A549 (cell line): ENCODE data around the gene DYNC2H1. TPM values are rescaled to one million over a fixed set of nuclear protein-coding genes. Genes with fewer than 3 reads are reported as not detected.

Experiments
- ATAC-seq, 2 experiments: fragments of 200-7000 bp in 1 of 2; fragments of >200 bp in 1 of 2; cut with Nextera tagmentation in 1 of 2; cut with Tn5 transposase in 1 of 2; 3 replicates each; pipeline versions ENCODE4 v1.8.0 to v1.9.1; 2018 to 2020; ENCODE audit warnings: mild to moderate bottlenecking in 1 of 2, moderate library complexity in 1 of 2
- CTCF ChIA-PET: fragments of 300-600 bp; sonication (Branson Sonifier 250); formaldehyde crosslinking; extraction: SDS; loops from one replicate; lab custom pipeline; 2021; ENCODE audit warnings: antibody characterized with exemption, inconsistent platforms; lab: Yijun Ruan, JAX
- POLR2A ChIA-PET: fragments of 350-600 bp; formaldehyde crosslinking; extraction: SDS; loops from one replicate; lab custom pipeline; 2021; ENCODE audit warnings: antibody characterized with exemption, inconsistent platforms; lab: Yijun Ruan, JAX
- DNase-seq, 2 experiments: peaks; one replicate each; pipeline versions ENCODE4 v3.0.0 to v3.0.0-alpha.2; 2011 to 2016; ENCODE audit warnings: low read depth in 1 of 2, low spot score in 1 of 2
- FAIRE-seq: peaks from 2 replicates; lab custom pipeline; 2011; peaks lifted over from hg19 to GRCh38; lab: Jason Lieb, UNC
- H3K27ac ChIP-seq, 2 experiments: fragments of >200 bp; sonication (Bioruptor Twin); formaldehyde crosslinking; 3 replicates each; pipeline ENCODE4 v1.5.1; 2016 to 2017
- H3K4me1 ChIP-seq: fragments of >200 bp; sonication (Bioruptor Twin); formaldehyde crosslinking; 3 replicates; pipeline ENCODE4 v1.6.1; 2016
- H3K4me2 ChIP-seq: fragments of >200 bp; sonication (Bioruptor Twin); formaldehyde crosslinking; 3 replicates; pipeline ENCODE4 v1.6.1; 2016
- H3K4me3 ChIP-seq: fragments of >200 bp; sonication (Bioruptor Twin); formaldehyde crosslinking; 3 replicates; pipeline ENCODE4 v1.5.1; 2016
- H3K9me3 ChIP-seq: fragments of >200 bp; sonication (Bioruptor Twin); formaldehyde crosslinking; 3 replicates; pipeline ENCODE4 v1.6.1; 2016
- ATOH8 ChIP-seq: fragments of 250-450 bp; sonication (Bioruptor Pico); IDR thresholded peaks from 2 replicates; pipeline ENCODE4 v1.5.0; 2020; ENCODE audit warnings: low read depth, mild to moderate bottlenecking, moderate library complexity
- CHD4 ChIP-seq: fragments of 200-600 bp; sonication (generic); IDR thresholded peaks from 2 replicates; pipeline ENCODE4 v1.6.1; 2016; ENCODE audit warnings: antibody characterized with exemption, mild to moderate bottlenecking, borderline replicate concordance
- CTCF ChIP-seq: fragments of >200 bp; sonication (Bioruptor Twin); formaldehyde crosslinking; IDR thresholded peaks from 3 replicates; pipeline ENCODE4 v1.5.1; 2016
- E2F6 ChIP-seq: IDR thresholded peaks from 2 replicates; pipeline ENCODE4 v1.6.1; 2012; ENCODE audit warnings: low read depth, borderline replicate concordance
- EHF ChIP-seq: fragments of 250-450 bp; sonication (Bioruptor Pico); IDR thresholded peaks from 2 replicates; pipeline ENCODE4 v1.5.0; 2020; ENCODE audit warnings: mild to moderate bottlenecking
- EHMT2 ChIP-seq: fragments of 200-600 bp; sonication (generic); IDR thresholded peaks from 2 replicates; pipeline ENCODE4 v1.6.1; 2016; ENCODE audit warnings: antibody characterized with exemption, low read depth, mild to moderate bottlenecking, moderate library complexity
- ELK1 ChIP-seq: fragments of 150-350 bp; IDR thresholded peaks from 2 replicates; pipeline ENCODE4 v1.6.1; 2014; ENCODE audit warnings: low read depth, mild to moderate bottlenecking, low read length
- FOSL2 ChIP-seq, 2 experiments: fragments of 450-650 bp in 1 of 2; fragments of >200 bp in 1 of 2; sonication (Bioruptor Twin) in 1 of 2; formaldehyde crosslinking; IDR thresholded peaks; 2 replicates each; pipeline versions ENCODE4 v1.5.0 to v1.6.1; 2016 to 2020; ENCODE audit warnings: mild to moderate bottlenecking in 1 of 2, moderate library complexity in 1 of 2
- FOXS1 ChIP-seq: fragments of 250-450 bp; sonication (Bioruptor Pico); IDR thresholded peaks from 2 replicates; pipeline ENCODE4 v1.5.0; 2020; ENCODE audit warnings: mild to moderate bottlenecking, moderate library complexity
- HES2 ChIP-seq: fragments of >200 bp; sonication (Bioruptor Twin); formaldehyde crosslinking; IDR thresholded peaks from 2 replicates; pipeline ENCODE4 v1.6.1; 2016
- HEYL ChIP-seq: fragments of 250-450 bp; sonication (Bioruptor Pico); IDR thresholded peaks from 2 replicates; pipeline ENCODE4 v1.8.0; 2021; ENCODE audit warnings: mild to moderate bottlenecking, moderate library complexity
- HOXA7 ChIP-seq: fragments of 250-450 bp; sonication (Bioruptor Pico); IDR thresholded peaks from 2 replicates; pipeline ENCODE4 v1.5.0; 2020; ENCODE audit warnings: mild to moderate bottlenecking, moderate library complexity
- HOXB13 ChIP-seq: fragments of 250-450 bp; sonication (Bioruptor Pico); IDR thresholded peaks from 2 replicates; pipeline ENCODE4 v1.5.0; 2020; ENCODE audit warnings: low read depth, mild to moderate bottlenecking, moderate library complexity
- MAX ChIP-seq: IDR thresholded peaks from 2 replicates; pipeline ENCODE4 v1.6.1; 2012
- MAZ ChIP-seq: fragments of 150-350 bp; IDR thresholded peaks from 2 replicates; pipeline ENCODE4 v1.6.1; 2014; ENCODE audit warnings: antibody characterized with exemption, low read depth, low read length, borderline replicate concordance
- PHF8 ChIP-seq: fragments of 200-600 bp; sonication (generic); IDR thresholded peaks from 2 replicates; pipeline ENCODE4 v1.6.1; 2016; ENCODE audit warnings: low read depth, mild to moderate bottlenecking, antibody characterized with exemption, moderate library complexity, borderline replicate concordance
- RAD21 ChIP-seq, 2 experiments: fragments of >200 bp in 1 of 2; sonication (Bioruptor Twin) in 1 of 2; formaldehyde crosslinking in 1 of 2; IDR thresholded peaks in 1 of 2; conservative IDR thresholded peaks in 1 of 2; 2 replicates in 1 of 2; 3 replicates in 1 of 2; pipeline ENCODE4 v1.6.1; 2012 to 2018; ENCODE audit warnings: inconsistent platforms in 1 of 2
- RFX5 ChIP-seq: fragments of 450-650 bp; IDR thresholded peaks from 2 replicates; pipeline ENCODE4 v1.7.1; 2014; ENCODE audit warnings: antibody characterized with exemption, mild to moderate bottlenecking, moderate library complexity
- SMC3 ChIP-seq: fragments of >200 bp; sonication (Bioruptor Twin); formaldehyde crosslinking; IDR thresholded peaks from 3 replicates; pipeline ENCODE4 v1.6.1; 2018; ENCODE audit warnings: inconsistent platforms
- SREBF2 ChIP-seq: fragments of 450-650 bp; IDR thresholded peaks from 2 replicates; pipeline ENCODE4 v1.6.1; 2014; ENCODE audit warnings: mild to moderate bottlenecking, moderate library complexity
- TFCP2L1 ChIP-seq: fragments of 250-450 bp; sonication (Bioruptor Pico); IDR thresholded peaks from 2 replicates; pipeline ENCODE4 v1.5.0; 2021; ENCODE audit warnings: mild to moderate bottlenecking
- ZFP36 ChIP-seq: fragments of 450-650 bp; IDR thresholded peaks from 2 replicates; pipeline ENCODE4 v1.6.1; 2014; ENCODE audit warnings: borderline replicate concordance; ENCODE audit not compliant: partially characterized antibody
- WGBS: methylation state at CpG from one replicate; pipeline ENCODE4 v1.1.6; 2017; ENCODE audit errors: missing lambda C conversion rate; 5-methylcytosine and 5-hydroxymethylcytosine counted together
- polyA plus RNA-seq, 4 experiments: library from polyadenylated mRNA; depleted of rRNA in 3 of 4; stranded (reverse); fragments of >200 nt; fragmentation: RNase III in 1 of 4; extraction: RNeasy Plus Mini Kit Qiagen cat#74134 plus additional on column Dnase treatment in 1 of 4; gene quantifications; 2 replicates in 3 of 4; 3 replicates in 1 of 4; pipeline ENCODE4 v1.2.3, GENCODE V29; 2011 to 2017

Gene DYNC2H1
- polyA plus RNA-seq, 2 of the 4 experiments (the other 2 are of a cell fraction), result 4.9 to 14.8 TPM

- DNase-seq (no peak), ATAC-seq (no peak), FAIRE-seq (no peak)
- Histone ChIP-seq H3K4me3 (no peak overlapping the region), H3K27ac (no peak overlapping the region), H3K4me1 (no peaks in the 10 kb centered on the region), H3K9me3 (no peaks in the 10 kb centered on the region), H3K4me2 (no peak overlapping the region)
- WGBS, result 64% methylated on average over 4 of the region's 6 CpGs
- CTCF ChIA-PET, result no interaction called here
- TF ChIP-seq ELK1, result no peak
- no peak for TF ChIP-seq FOXS1 (CRISPR knock-in tag)
- TF ChIP-seq HOXA7 (CRISPR knock-in tag), result no peak
- TF ChIP-seq RFX5, result no peak
- no peak for TF ChIP-seq FOSL2 (IDR thresholded peaks at IDR 0.05)
- no peak for TF ChIP-seq FOSL2 (CRISPR knock-in tag; IDR thresholded peaks at IDR 0.05)
- no peak for TF ChIP-seq SREBF2
- TF ChIP-seq CHD4, result no peak
- TF ChIP-seq MAX, result no peak
- TF ChIP-seq TFCP2L1 (CRISPR knock-in tag), result no peak
- no peak for TF ChIP-seq EHMT2
- no peak for TF ChIP-seq HOXB13
- POLR2A ChIA-PET, result no interaction called here
These were observed 230.2 kb downstream of the DYNC2H1 start for GRCh38 chr11:103339485-103339857.

GRCh38 chr11:103340956-103341355 is 231.7 kb downstream of the DYNC2H1 start:
- no peak overlapping the region for H3K4me2 ChIP-seq
- no peak overlapping the region for H3K4me3 ChIP-seq
- FAIRE-seq (no peak), DNase-seq (no peak), ATAC-seq (no peak)
- no peak for TF ChIP-seq CTCF
- TF ChIP-seq EHMT2, result no peak
- no peak for TF ChIP-seq CHD4
- H3K27ac ChIP-seq, result no peak overlapping the region
- H3K9me3 ChIP-seq, result no peaks in the 10 kb centered on the region
- ChIA-PET POLR2A (no interaction called here), CTCF (no interaction called here)
- H3K4me1 ChIP-seq, result no peaks in the 10 kb centered on the region
- 87% methylated on average over 1 of the region's 1 CpG for WGBS

GRCh38 chr11:103344886-103345285 is 235.7 kb downstream of the DYNC2H1 start:
- Histone ChIP-seq H3K9me3 (no peaks in the 10 kb centered on the region), H3K4me2 (no peak overlapping the region), H3K4me3 (no peak overlapping the region), H3K4me1 (no peaks in the 10 kb centered on the region), H3K27ac (no peak overlapping the region)
- no peak for DNase-seq
- 45% methylated on average over 4 of the region's 4 CpGs for WGBS
- TF ChIP-seq FOXS1 (CRISPR knock-in tag), result no peak
- no peak for TF ChIP-seq MAX
- TF ChIP-seq MAZ, result no peak
- no peak for TF ChIP-seq RAD21 (conservative IDR thresholded peaks at IDR 0.05 in 1 of 2, IDR thresholded peaks at IDR 0.05 in 1 of 2)
- no peak for TF ChIP-seq SMC3
- no peak for TF ChIP-seq HES2
- no peak for TF ChIP-seq E2F6
- no peak for TF ChIP-seq HEYL (CRISPR knock-in tag)
- TF ChIP-seq PHF8, result no peak
- no peak for TF ChIP-seq ATOH8 (CRISPR knock-in tag)
- TF ChIP-seq ZFP36, result no peak
- no peak for TF ChIP-seq EHF (CRISPR knock-in tag)
- ChIA-PET CTCF (no interaction called here), POLR2A (no interaction called here)
- FAIRE-seq, result no peak
- ATAC-seq, result no peak
